Measurements from ENCODE around the gene CABLES1.

DNA sequence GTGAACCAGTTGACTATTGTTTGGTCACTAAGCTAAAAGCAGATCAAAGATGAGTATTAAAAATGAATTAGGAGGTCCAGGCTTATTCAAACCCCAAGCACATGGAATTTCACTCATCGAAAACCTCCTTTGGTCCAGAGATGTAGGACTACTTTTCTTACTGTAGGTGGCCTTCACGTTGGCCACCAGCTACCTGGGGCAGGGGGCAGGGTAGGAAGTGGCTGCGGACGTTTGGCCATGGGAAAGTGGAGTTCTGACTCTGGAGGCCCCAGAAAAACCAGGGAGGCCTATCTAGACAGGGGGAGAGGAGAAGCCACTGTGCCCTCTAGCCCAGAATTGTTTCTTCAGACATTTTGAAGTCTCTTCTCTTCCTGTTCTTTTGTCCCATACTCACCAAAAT lies 31.8 kb upstream of the CABLES1 start:
- TF ChIP-seq, protein P1, sequence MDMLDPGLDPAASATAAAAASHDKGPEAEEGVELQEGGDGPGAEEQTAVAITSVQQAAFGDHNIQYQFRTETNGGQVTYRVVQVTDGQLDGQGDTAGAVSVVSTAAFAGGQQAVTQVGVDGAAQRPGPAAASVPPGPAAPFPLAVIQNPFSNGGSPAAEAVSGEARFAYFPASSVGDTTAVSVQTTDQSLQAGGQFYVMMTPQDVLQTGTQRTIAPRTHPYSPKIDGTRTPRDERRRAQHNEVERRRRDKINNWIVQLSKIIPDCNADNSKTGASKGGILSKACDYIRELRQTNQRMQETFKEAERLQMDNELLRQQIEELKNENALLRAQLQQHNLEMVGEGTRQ (IDR thresholded peaks at IDR 0.05; ENCODE audit: low read length), result no peak
- TF ChIP-seq POLR2AphosphoS5 (IDR thresholded peaks at IDR 0.05; ENCODE audit: low read depth, low read length) (no peak), POLR2A (IDR thresholded peaks at IDR 0.05; ENCODE audit: control extremely low read depth in 1 of 2, low read depth in 2 of 2, low read length in 2 of 2) (no peak), TAF7 (optimal IDR thresholded peaks at IDR 0.05; ENCODE audit: borderline replicate concordance, low read depth, low read length) (no peak), ASH2L (IDR thresholded peaks at IDR 0.05; ENCODE audit: low read length) (no peak), KDM1A (IDR thresholded peaks at IDR 0.05; ENCODE audit: borderline replicate concordance, low read length) (no peak), GTF2F1 (IDR thresholded peaks at IDR 0.05; ENCODE audit: borderline replicate concordance, low read depth, low read length) (no peak), RNF2 (IDR thresholded peaks at IDR 0.05; ENCODE audit: borderline replicate concordance, low read depth, low read length, missing control alignments, poor library complexity, severe bottlenecking) (no peak), EP300 (IDR thresholded peaks at IDR 0.05; ENCODE audit: borderline replicate concordance in 1 of 2, low read depth in 2 of 2, low read length in 2 of 2) (no peak), EZH2 (IDR thresholded peaks at IDR 0.05; ENCODE audit: low read depth, low read length, severe bottlenecking) (no peak), JUND (IDR thresholded peaks at IDR 0.05; ENCODE audit: low read length) (no peak), ZNF274 (IDR thresholded peaks at IDR 0.05; ENCODE audit: borderline replicate concordance, extremely low read depth, low read length) (no peak), CREB1 (IDR thresholded peaks at IDR 0.05) (no peak)
- TF ChIP-seq, protein P2, sequence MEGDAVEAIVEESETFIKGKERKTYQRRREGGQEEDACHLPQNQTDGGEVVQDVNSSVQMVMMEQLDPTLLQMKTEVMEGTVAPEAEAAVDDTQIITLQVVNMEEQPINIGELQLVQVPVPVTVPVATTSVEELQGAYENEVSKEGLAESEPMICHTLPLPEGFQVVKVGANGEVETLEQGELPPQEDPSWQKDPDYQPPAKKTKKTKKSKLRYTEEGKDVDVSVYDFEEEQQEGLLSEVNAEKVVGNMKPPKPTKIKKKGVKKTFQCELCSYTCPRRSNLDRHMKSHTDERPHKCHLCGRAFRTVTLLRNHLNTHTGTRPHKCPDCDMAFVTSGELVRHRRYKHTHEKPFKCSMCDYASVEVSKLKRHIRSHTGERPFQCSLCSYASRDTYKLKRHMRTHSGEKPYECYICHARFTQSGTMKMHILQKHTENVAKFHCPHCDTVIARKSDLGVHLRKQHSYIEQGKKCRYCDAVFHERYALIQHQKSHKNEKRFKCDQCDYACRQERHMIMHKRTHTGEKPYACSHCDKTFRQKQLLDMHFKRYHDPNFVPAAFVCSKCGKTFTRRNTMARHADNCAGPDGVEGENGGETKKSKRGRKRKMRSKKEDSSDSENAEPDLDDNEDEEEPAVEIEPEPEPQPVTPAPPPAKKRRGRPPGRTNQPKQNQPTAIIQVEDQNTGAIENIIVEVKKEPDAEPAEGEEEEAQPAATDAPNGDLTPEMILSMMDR (IDR thresholded peaks at IDR 0.05; ENCODE audit: control extremely low read depth in 1 of 3, insufficient read depth in 1 of 3, low read depth in 1 of 3, low read length in 3 of 3), result no peak
